BLaER1 (cell line): ENCODE measurements around the gene PRKD2.
"Not testable (repeated sequence)": the region's sequence is repeated elsewhere in the genome, so short reads cannot be mapped to it uniquely, and the experiment has no call there.

Source experiments
- H3K27ac ChIP-seq: shearing (Covaris generic); formaldehyde crosslinking; 2 replicates; pipeline ENCODE4 v1.8.1; 2022
- H3K27me3 ChIP-seq: shearing (Covaris generic); formaldehyde crosslinking; 2 replicates; pipeline ENCODE4 v1.8.1; 2022
- H3K36me3 ChIP-seq: shearing (Covaris generic); formaldehyde crosslinking; 2 replicates; pipeline ENCODE4 v1.8.1; 2022
- H3K4me1 ChIP-seq: shearing (Covaris generic); formaldehyde crosslinking; 2 replicates; pipeline ENCODE4 v1.8.1; 2022
- H3K4me2 ChIP-seq: shearing (Covaris generic); formaldehyde crosslinking; 2 replicates; pipeline ENCODE4 v1.8.1; 2022
- H3K4me3 ChIP-seq: shearing (Covaris generic); formaldehyde crosslinking; 2 replicates; pipeline ENCODE4 v1.8.1; 2022
- H3K9ac ChIP-seq: shearing (Covaris generic); formaldehyde crosslinking; 2 replicates; pipeline ENCODE4 v1.8.1; 2022
- H3K9me3 ChIP-seq: shearing (Covaris generic); formaldehyde crosslinking; 2 replicates; pipeline ENCODE4 v1.8.1; 2022
- H4K20me1 ChIP-seq: shearing (Covaris generic); formaldehyde crosslinking; 2 replicates; pipeline ENCODE4 v1.8.1; 2022
- Cebpa-rat ChIP-seq: shearing (Covaris generic); IDR thresholded peaks from 2 replicates; pipeline ENCODE4 v1.8.1; 2022

The PRKD2 gene

GRCh38 chr19:46714444-46715106 is 2.3 kb downstream of the PRKD2 start:
- peak overlapping the region; percentile 96 for H3K27ac ChIP-seq
- peak overlapping the region; percentile 94 for H3K4me3 ChIP-seq

GRCh38 chr19:46713781-46714443 is 3.0 kb downstream of the PRKD2 start:
- Histone ChIP-seq H3K4me3 (peak overlapping the region; percentile 94), H4K20me1 (peaks cover 52% of the 10 kb centered on the region), H3K9me3 (no peaks in the 10 kb centered on the region), H3K9ac (peak overlapping the region; percentile 93; the same call in 1 of the 2 replicates), H3K27ac (peak overlapping the region; percentile 96), H3K36me3 (peaks cover 38% of the 10 kb centered on the region), H3K4me2 (peak overlapping the region; percentile 98), H3K27me3 (no peaks in the 10 kb centered on the region), H3K4me1 (peaks cover 68% of the 10 kb centered on the region)
- no peak for TF ChIP-seq Cebpa-rat

More at GRCh38 chr19:46714444-46715106, 2.3 kb downstream of the PRKD2 start:
- Histone ChIP-seq H3K36me3 (peaks cover 31% of the 10 kb centered on the region), H3K9me3 (no peaks in the 10 kb centered on the region), H4K20me1 (peaks cover 53% of the 10 kb centered on the region), H3K9ac (peak overlapping the region; percentile 93), H3K4me1 (peaks cover 75% of the 10 kb centered on the region), H3K4me2 (peak overlapping the region; percentile 98), H3K27me3 (no peaks in the 10 kb centered on the region)
- TF ChIP-seq Cebpa-rat: no peak

- peaks cover 57% of the 10 kb centered on the region for H3K4me1 ChIP-seq
- H3K9ac ChIP-seq: 0 out of 2 replicates have a peak overlapping the region, but pooled peaks have one; percentile 58
- peaks cover 47% of the 10 kb centered on the region for H4K20me1 ChIP-seq
- not testable (repeated sequence) for H3K9me3 ChIP-seq, H3K27me3 ChIP-seq
- peak overlapping the region; percentile 98 for H3K4me2 ChIP-seq
- H3K4me3 ChIP-seq: peak overlapping the region; percentile 94; the same call in 1 of the 2 replicates
- peaks cover 49% of the 10 kb centered on the region for H3K36me3 ChIP-seq
- peak overlapping the region; percentile 96 for H3K27ac ChIP-seq
Measured at GRCh38 chr19:46712768-46713338, 4.1 kb downstream of the PRKD2 start.

GRCh38 chr19:46710687-46711086 is 6.2 kb downstream of the PRKD2 start:
- Histone ChIP-seq H3K9me3 (no peaks in the 10 kb centered on the region), H3K27ac (no peak overlapping the region), H4K20me1 (peaks cover 66% of the 10 kb centered on the region), H3K4me1 (peaks cover 49% of the 10 kb centered on the region), H3K27me3 (no peaks in the 10 kb centered on the region), H3K36me3 (peaks cover 69% of the 10 kb centered on the region), H3K4me2 (0 out of 2 replicates have a peak overlapping the region, but pooled peaks have one; percentile 26), H3K9ac (no peak overlapping the region), H3K4me3 (no peak overlapping the region)
- TF ChIP-seq Cebpa-rat: no peak

GRCh38 chr19:46704379-46705076 is 12.4 kb downstream of the PRKD2 start:
- Histone ChIP-seq H3K4me1 (no peaks in the 10 kb centered on the region), H3K36me3 (peaks cover 99% of the 10 kb centered on the region), H3K27ac (no peak overlapping the region), H3K9ac (no peak overlapping the region), H3K9me3 (no peaks in the 10 kb centered on the region), H3K4me3 (no peak overlapping the region), H3K4me2 (no peak overlapping the region), H3K27me3 (no peaks in the 10 kb centered on the region), H4K20me1 (peaks cover 69% of the 10 kb centered on the region)
- TF ChIP-seq Cebpa-rat: no peak

GRCh38 chr19:46700704-46701103 is 16.2 kb downstream of the PRKD2 start:
- Histone ChIP-seq H3K4me2 (no peak overlapping the region), H3K36me3 (peaks cover 100% of the 10 kb centered on the region), H4K20me1 (peaks cover 68% of the 10 kb centered on the region), H3K9me3 (no peaks in the 10 kb centered on the region), H3K27me3 (no peaks in the 10 kb centered on the region), H3K27ac (no peak overlapping the region), H3K4me1 (no peaks in the 10 kb centered on the region), H3K4me3 (no peak overlapping the region), H3K9ac (no peak overlapping the region)
- TF ChIP-seq Cebpa-rat: no peak

GRCh38 chr19:46698395-46699321 is 18.3 kb downstream of the PRKD2 start:
- no peak overlapping the region for H3K9ac ChIP-seq
- no peak overlapping the region for H3K27ac ChIP-seq
- H3K27me3 ChIP-seq: no peaks in the 10 kb centered on the region
- no peak overlapping the region for H3K4me3 ChIP-seq
- peaks cover 66% of the 10 kb centered on the region for H4K20me1 ChIP-seq
- no peak for TF ChIP-seq Cebpa-rat
- no peak overlapping the region for H3K4me2 ChIP-seq
- H3K4me1 ChIP-seq: no peaks in the 10 kb centered on the region
- no peaks in the 10 kb centered on the region for H3K9me3 ChIP-seq
- peaks cover 100% of the 10 kb centered on the region for H3K36me3 ChIP-seq

- H3K4me2 ChIP-seq: no peak overlapping the region
- H3K27me3 ChIP-seq: no peaks in the 10 kb centered on the region
- H3K9me3 ChIP-seq: no peaks in the 10 kb centered on the region
- H3K4me3 ChIP-seq: no peak overlapping the region
- peaks cover 100% of the 10 kb centered on the region for H3K36me3 ChIP-seq
- H3K27ac ChIP-seq: no peak overlapping the region
- peaks cover 78% of the 10 kb centered on the region for H4K20me1 ChIP-seq
- H3K4me1 ChIP-seq: no peaks in the 10 kb centered on the region
- no peak overlapping the region for H3K9ac ChIP-seq
- TF ChIP-seq Cebpa-rat: no peak
Measured at GRCh38 chr19:46697204-46697960, 19.5 kb downstream of the PRKD2 start.
